ENCODE results near the gene GPATCH8.

GPATCH8 gene

DNA sequence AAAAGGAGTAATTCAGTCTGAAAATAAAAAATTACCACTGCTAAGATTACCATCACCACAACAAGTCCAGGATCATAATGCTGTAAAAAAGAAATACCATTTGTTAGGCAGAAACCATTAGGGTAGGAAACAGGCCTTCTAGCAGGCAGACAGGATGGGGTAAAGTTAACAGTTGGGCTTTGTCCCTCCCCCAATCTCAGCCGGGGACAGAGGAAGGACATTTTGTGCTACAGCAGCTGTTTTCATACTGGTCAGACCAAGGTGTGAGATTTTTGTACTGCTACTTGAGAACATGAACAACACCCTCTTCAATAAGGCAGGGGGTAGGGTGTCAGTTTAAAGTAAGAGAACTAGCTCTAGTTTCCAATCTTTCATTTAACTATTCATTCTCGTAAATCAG is 64.6 kb downstream of the GPATCH8 start:
- ATAC-seq, result no peak

DNA sequence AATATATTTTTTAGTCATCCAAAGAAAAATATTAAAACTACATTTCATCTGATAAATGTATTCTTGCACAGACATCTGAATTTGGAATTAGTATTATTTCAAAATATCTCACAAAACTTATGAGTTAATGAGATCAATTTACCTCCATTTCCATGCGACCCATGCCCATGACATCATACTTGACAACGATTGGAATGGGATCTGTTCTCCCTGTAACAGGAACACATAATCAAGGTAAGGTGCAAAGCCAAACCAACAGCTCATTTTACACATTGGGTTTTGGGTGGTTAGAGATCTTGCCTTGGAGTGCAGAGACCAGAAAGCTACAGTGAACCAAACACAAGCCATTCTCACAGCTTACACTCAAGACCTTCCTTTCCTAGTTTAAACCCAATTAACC is 66.9 kb downstream of the GPATCH8 start:
- no peak for ATAC-seq
- TF ChIP-seq RARB (CRISPR knock-in tag; IDR thresholded peaks at IDR 0.05), result no peak
- no peak for TF ChIP-seq ZNF8 (CRISPR knock-in tag; IDR thresholded peaks at IDR 0.05)
- TF ChIP-seq ZFP3 (CRISPR knock-in tag; IDR thresholded peaks at IDR 0.05), result no peak
- no peak for TF ChIP-seq ISL1 (CRISPR knock-in tag; IDR thresholded peaks at IDR 0.05)
- no peak for TF ChIP-seq ZC3H10 (CRISPR knock-in tag; IDR thresholded peaks at IDR 0.05)
- no peak for TF ChIP-seq ZNF70 (CRISPR knock-in tag; IDR thresholded peaks at IDR 0.05)
- TF ChIP-seq, protein P1, sequence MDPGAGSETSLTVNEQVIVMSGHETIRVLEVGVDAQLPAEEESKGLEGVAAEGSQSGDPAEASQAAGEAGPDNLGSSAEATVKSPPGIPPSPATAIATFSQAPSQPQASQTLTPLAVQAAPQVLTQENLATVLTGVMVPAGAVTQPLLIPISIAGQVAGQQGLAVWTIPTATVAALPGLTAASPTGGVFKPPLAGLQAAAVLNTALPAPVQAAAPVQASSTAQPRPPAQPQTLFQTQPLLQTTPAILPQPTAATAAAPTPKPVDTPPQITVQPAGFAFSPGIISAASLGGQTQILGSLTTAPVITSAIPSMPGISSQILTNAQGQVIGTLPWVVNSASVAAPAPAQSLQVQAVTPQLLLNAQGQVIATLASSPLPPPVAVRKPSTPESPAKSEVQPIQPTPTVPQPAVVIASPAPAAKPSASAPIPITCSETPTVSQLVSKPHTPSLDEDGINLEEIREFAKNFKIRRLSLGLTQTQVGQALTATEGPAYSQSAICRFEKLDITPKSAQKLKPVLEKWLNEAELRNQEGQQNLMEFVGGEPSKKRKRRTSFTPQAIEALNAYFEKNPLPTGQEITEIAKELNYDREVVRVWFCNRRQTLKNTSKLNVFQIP (CRISPR knock-in tag; IDR thresholded peaks at IDR 0.05; ENCODE audit: borderline replicate concordance, low read depth), result no peak
- TF ChIP-seq, protein P2, sequence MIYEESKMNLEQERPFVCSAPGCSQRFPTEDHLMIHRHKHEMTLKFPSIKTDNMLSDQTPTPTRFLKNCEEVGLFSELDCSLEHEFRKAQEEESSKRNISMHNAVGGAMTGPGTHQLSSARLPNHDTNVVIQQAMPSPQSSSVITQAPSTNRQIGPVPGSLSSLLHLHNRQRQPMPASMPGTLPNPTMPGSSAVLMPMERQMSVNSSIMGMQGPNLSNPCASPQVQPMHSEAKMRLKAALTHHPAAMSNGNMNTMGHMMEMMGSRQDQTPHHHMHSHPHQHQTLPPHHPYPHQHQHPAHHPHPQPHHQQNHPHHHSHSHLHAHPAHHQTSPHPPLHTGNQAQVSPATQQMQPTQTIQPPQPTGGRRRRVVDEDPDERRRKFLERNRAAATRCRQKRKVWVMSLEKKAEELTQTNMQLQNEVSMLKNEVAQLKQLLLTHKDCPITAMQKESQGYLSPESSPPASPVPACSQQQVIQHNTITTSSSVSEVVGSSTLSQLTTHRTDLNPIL (CRISPR knock-in tag; IDR thresholded peaks at IDR 0.05; ENCODE audit: low read depth), result no peak
- TF ChIP-seq CSDC2 (CRISPR knock-in tag; IDR thresholded peaks at IDR 0.05), result no peak
- no peak for TF ChIP-seq SNAI2 (CRISPR knock-in tag; IDR thresholded peaks at IDR 0.05)
- TF ChIP-seq TCF4 (CRISPR knock-in tag; IDR thresholded peaks at IDR 0.05; ENCODE audit: borderline replicate concordance), result no peak

More for the DNA sequence above, 64.6 kb downstream of the GPATCH8 start:
- TF ChIP-seq, protein P1 (CRISPR knock-in tag; IDR thresholded peaks at IDR 0.05; ENCODE audit: borderline replicate concordance, low read depth), result no peak
- TF ChIP-seq ZNF8 (CRISPR knock-in tag; IDR thresholded peaks at IDR 0.05), result no peak
- TF ChIP-seq CSDC2 (CRISPR knock-in tag; IDR thresholded peaks at IDR 0.05), result no peak
- TF ChIP-seq, protein P2 (CRISPR knock-in tag; IDR thresholded peaks at IDR 0.05; ENCODE audit: low read depth), result no peak
- TF ChIP-seq, protein P3, sequence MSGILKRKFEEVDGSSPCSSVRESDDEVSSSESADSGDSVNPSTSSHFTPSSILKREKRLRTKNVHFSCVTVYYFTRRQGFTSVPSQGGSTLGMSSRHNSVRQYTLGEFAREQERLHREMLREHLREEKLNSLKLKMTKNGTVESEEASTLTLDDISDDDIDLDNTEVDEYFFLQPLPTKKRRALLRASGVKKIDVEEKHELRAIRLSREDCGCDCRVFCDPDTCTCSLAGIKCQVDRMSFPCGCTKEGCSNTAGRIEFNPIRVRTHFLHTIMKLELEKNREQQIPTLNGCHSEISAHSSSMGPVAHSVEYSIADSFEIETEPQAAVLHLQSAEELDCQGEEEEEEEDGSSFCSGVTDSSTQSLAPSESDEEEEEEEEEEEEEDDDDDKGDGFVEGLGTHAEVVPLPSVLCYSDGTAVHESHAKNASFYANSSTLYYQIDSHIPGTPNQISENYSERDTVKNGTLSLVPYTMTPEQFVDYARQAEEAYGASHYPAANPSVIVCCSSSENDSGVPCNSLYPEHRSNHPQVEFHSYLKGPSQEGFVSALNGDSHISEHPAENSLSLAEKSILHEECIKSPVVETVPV (CRISPR knock-in tag; IDR thresholded peaks at IDR 0.05), result no peak
- no peak for TF ChIP-seq ZNF70 (CRISPR knock-in tag; IDR thresholded peaks at IDR 0.05)
- TF ChIP-seq, protein P4, sequence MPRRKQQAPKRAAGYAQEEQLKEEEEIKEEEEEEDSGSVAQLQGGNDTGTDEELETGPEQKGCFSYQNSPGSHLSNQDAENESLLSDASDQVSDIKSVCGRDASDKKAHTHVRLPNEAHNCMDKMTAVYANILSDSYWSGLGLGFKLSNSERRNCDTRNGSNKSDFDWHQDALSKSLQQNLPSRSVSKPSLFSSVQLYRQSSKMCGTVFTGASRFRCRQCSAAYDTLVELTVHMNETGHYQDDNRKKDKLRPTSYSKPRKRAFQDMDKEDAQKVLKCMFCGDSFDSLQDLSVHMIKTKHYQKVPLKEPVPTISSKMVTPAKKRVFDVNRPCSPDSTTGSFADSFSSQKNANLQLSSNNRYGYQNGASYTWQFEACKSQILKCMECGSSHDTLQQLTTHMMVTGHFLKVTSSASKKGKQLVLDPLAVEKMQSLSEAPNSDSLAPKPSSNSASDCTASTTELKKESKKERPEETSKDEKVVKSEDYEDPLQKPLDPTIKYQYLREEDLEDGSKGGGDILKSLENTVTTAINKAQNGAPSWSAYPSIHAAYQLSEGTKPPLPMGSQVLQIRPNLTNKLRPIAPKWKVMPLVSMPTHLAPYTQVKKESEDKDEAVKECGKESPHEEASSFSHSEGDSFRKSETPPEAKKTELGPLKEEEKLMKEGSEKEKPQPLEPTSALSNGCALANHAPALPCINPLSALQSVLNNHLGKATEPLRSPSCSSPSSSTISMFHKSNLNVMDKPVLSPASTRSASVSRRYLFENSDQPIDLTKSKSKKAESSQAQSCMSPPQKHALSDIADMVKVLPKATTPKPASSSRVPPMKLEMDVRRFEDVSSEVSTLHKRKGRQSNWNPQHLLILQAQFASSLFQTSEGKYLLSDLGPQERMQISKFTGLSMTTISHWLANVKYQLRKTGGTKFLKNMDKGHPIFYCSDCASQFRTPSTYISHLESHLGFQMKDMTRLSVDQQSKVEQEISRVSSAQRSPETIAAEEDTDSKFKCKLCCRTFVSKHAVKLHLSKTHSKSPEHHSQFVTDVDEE (CRISPR knock-in tag; IDR thresholded peaks at IDR 0.05), result no peak
- no peak for TF ChIP-seq RARB (CRISPR knock-in tag; IDR thresholded peaks at IDR 0.05)
- TF ChIP-seq, protein P5, sequence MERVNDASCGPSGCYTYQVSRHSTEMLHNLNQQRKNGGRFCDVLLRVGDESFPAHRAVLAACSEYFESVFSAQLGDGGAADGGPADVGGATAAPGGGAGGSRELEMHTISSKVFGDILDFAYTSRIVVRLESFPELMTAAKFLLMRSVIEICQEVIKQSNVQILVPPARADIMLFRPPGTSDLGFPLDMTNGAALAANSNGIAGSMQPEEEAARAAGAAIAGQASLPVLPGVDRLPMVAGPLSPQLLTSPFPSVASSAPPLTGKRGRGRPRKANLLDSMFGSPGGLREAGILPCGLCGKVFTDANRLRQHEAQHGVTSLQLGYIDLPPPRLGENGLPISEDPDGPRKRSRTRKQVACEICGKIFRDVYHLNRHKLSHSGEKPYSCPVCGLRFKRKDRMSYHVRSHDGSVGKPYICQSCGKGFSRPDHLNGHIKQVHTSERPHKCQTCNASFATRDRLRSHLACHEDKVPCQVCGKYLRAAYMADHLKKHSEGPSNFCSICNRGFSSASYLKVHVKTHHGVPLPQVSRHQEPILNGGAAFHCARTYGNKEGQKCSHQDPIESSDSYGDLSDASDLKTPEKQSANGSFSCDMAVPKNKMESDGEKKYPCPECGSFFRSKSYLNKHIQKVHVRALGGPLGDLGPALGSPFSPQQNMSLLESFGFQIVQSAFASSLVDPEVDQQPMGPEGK (CRISPR knock-in tag; IDR thresholded peaks at IDR 0.05; ENCODE audit: borderline replicate concordance), result no peak
- TF ChIP-seq GLIS3 (CRISPR knock-in tag; IDR thresholded peaks at IDR 0.05), result no peak
- TF ChIP-seq ZFP3 (CRISPR knock-in tag; IDR thresholded peaks at IDR 0.05), result no peak
- no peak for TF ChIP-seq BACH2 (CRISPR knock-in tag; IDR thresholded peaks at IDR 0.05; ENCODE audit: borderline replicate concordance)
- no peak for TF ChIP-seq ISL1 (CRISPR knock-in tag; IDR thresholded peaks at IDR 0.05)
- no peak for TF ChIP-seq SNAI2 (CRISPR knock-in tag; IDR thresholded peaks at IDR 0.05)
- TF ChIP-seq ZC3H10 (CRISPR knock-in tag; IDR thresholded peaks at IDR 0.05), result no peak
- no peak for TF ChIP-seq TCF4 (CRISPR knock-in tag; IDR thresholded peaks at IDR 0.05; ENCODE audit: borderline replicate concordance)

Measured in SK-N-SH treated with all-trans-retinoic acid at 6 μM for 48 hours (cell line).